A673 (cell line): ENCODE results near the gene CMBL. TPM values are rescaled to one million over a fixed set of nuclear protein-coding genes. Genes with fewer than 3 reads are reported as not detected.

Source experiments
- BruUV-seq: library from RNA; stranded (reverse); fragments of 400-500 nt; replicated peaks from 2 replicates; lab custom pipeline; 2021; lab: Mats Ljungman, UMichigan
- CTCF ChIA-PET: fragments of 300-600 bp; sonication (Branson Sonifier 250); formaldehyde crosslinking; loops from one replicate; lab custom pipeline; 2022; ENCODE audit warnings: antibody characterized with exemption; lab: Charles Lee
- POLR2A ChIA-PET: fragments of 300-600 bp; sonication (Branson Sonifier 250); formaldehyde crosslinking; loops from one replicate; lab custom pipeline; 2022; ENCODE audit warnings: antibody characterized with exemption; ENCODE audit not compliant: low non-redundant PET; lab: Charles Lee
- DNase-seq: peaks from one replicate; pipeline ENCODE4 v3.0.0-alpha.2; 2015; ENCODE audit warnings: low spot score
- H3K27ac ChIP-seq: fragments of 200-600 bp; sonication (generic); 2 replicates; pipeline ENCODE4 v1.5.1; 2016; ENCODE audit warnings: mixed run types, low read depth, mild to moderate bottlenecking, mixed read lengths, antibody characterized with exemption, low read length; ENCODE audit not compliant: poor library complexity, severe bottlenecking
- H3K27me3 ChIP-seq: fragments of 200-600 bp; sonication (generic); replicated peaks from 2 replicates; pipeline ENCODE4 v1.6.1; 2017; ENCODE audit warnings: mixed run types, low read depth, mild to moderate bottlenecking, mixed read lengths, antibody characterized with exemption, low read length; ENCODE audit not compliant: insufficient read depth, poor library complexity
- H3K36me3 ChIP-seq: fragments of 200-600 bp; sonication (generic); 2 replicates; pipeline ENCODE4 v1.6.1; 2016; ENCODE audit warnings: mixed run types, mild to moderate bottlenecking, mixed read lengths, antibody characterized with exemption, low read length; ENCODE audit not compliant: insufficient read depth, poor library complexity, severe bottlenecking
- H3K4me1 ChIP-seq: fragments of 200-600 bp; sonication (generic); 2 replicates; pipeline ENCODE4 v1.6.1; 2017; ENCODE audit warnings: mixed run types, mild to moderate bottlenecking, mixed read lengths, antibody characterized with exemption, low read length; ENCODE audit not compliant: insufficient read depth, poor library complexity, severe bottlenecking
- H3K4me3 ChIP-seq: fragments of 200-600 bp; sonication (generic); 2 replicates; pipeline ENCODE4 v1.5.1; 2016; ENCODE audit warnings: low read depth, mixed run types, mild to moderate bottlenecking, mixed read lengths, low read length; ENCODE audit not compliant: poor library complexity, severe bottlenecking
- H3K9me3 ChIP-seq: fragments of 200-600 bp; sonication (generic); 2 replicates; pipeline ENCODE4 v1.6.1; 2016; ENCODE audit warnings: mixed run types, low read depth, mild to moderate bottlenecking, mixed read lengths, antibody characterized with exemption, low read length; ENCODE audit not compliant: poor library complexity, severe bottlenecking
- EZH2 ChIP-seq: fragments of 200-600 bp; sonication (generic); IDR thresholded peaks from 2 replicates; pipeline ENCODE4 v1.6.1; 2017; ENCODE audit warnings: borderline replicate concordance, low read depth, mild to moderate bottlenecking, mixed read lengths, antibody characterized with exemption, low read length; ENCODE audit not compliant: poor library complexity, severe bottlenecking
- intact Hi-C: fragments of 100-400 bp; cut with micrococcal nuclease; formaldehyde crosslinking; loops from one replicate; pipeline ENCODE4 v1.10.0; 2022; ENCODE audit not compliant: unreplicated experiment
- total RNA-seq: library from RNA; stranded (reverse); gene quantifications from 2 replicates; pipeline ENCODE4 v1.2.3, GENCODE V29; 2021
- TF ChIP-seq, protein P1 (sequence below): fragments of 300-800, 200-600 bp; sonication (generic); conservative IDR thresholded peaks from 2 replicates; pipeline ENCODE4 v1.5.1; 2017; ENCODE audit warnings: low read depth, mild to moderate bottlenecking, antibody characterized with exemption, low read length, moderate library complexity, mixed read lengths

The CMBL gene
- total RNA-seq, 1 experiment from 2014 or later, result 17.2 TPM

DNA sequence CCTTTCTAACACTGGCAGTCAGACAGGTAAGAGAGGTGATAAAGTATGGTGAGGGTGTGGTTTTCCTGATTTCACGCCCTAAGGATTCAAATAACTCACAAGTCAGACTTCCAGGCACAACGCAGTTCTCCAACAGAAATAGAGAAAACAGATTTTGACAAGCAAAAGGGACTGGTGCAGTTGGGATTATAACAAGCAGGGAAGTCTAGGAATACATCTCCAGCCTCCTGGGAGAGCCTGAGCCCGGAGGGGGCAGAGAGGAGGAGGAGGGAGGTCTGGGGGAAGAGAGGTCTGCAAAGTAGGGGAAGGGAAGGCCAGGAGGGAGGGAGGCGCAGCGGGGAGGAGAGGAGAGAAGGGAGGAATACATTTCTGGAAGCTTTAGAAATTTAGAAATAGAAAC is 1.6 kb downstream of the CMBL start:
- DNase-seq, result no peak
- Histone ChIP-seq H3K4me3 (no peak overlapping the region), H3K27me3 (no peaks in the 10 kb centered on the region), H3K4me1 (peaks cover 4% of the 10 kb centered on the region), H3K36me3 (no peaks in the 10 kb centered on the region), H3K9me3 (no peaks in the 10 kb centered on the region), H3K27ac (no peak overlapping the region)
- POLR2A ChIA-PET, result no interaction called here
- TF ChIP-seq EZH2, result no peak
- TF ChIP-seq, protein P1, sequence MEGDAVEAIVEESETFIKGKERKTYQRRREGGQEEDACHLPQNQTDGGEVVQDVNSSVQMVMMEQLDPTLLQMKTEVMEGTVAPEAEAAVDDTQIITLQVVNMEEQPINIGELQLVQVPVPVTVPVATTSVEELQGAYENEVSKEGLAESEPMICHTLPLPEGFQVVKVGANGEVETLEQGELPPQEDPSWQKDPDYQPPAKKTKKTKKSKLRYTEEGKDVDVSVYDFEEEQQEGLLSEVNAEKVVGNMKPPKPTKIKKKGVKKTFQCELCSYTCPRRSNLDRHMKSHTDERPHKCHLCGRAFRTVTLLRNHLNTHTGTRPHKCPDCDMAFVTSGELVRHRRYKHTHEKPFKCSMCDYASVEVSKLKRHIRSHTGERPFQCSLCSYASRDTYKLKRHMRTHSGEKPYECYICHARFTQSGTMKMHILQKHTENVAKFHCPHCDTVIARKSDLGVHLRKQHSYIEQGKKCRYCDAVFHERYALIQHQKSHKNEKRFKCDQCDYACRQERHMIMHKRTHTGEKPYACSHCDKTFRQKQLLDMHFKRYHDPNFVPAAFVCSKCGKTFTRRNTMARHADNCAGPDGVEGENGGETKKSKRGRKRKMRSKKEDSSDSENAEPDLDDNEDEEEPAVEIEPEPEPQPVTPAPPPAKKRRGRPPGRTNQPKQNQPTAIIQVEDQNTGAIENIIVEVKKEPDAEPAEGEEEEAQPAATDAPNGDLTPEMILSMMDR, result no peak
- intact Hi-C loops, result no loop called here
- CTCF ChIA-PET, result no interaction called here
- BruUV-seq, result no TSS peak

DNA sequence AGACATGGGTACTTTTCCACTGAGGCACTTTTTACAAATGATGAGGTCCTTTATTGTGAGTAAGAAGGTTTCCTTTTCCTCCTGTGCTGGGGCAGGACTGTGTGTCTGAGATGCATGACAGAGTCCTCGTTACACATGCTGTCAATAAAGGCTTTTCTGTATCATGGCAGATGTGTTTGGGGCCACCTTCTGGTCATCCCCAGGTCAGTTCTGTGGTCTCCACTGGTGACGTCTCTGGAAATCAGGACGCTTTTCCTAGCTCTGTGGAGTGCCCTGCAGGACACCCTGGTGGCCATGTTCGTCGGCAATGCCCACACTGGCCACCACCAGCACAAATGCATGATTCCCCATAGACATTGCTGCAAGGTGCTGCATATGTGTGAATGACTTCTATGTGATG is 2.8 kb downstream of the CMBL start:
- TF ChIP-seq, protein P1, result no peak
- TF ChIP-seq EZH2, result no peak
- DNase-seq, result no peak
- no peak overlapping the region for H3K27ac ChIP-seq
- no peaks in the 10 kb centered on the region for H3K36me3 ChIP-seq
- intact Hi-C loops, result no loop called here
- peaks cover under 1% of the 10 kb centered on the region for H3K4me1 ChIP-seq
- ChIA-PET CTCF (no interaction called here), POLR2A (no interaction called here)
- H3K27me3 ChIP-seq, result no peaks in the 10 kb centered on the region
- no peak overlapping the region for H3K4me3 ChIP-seq
- no peaks in the 10 kb centered on the region for H3K9me3 ChIP-seq
- BruUV-seq, result no TSS peak

DNA sequence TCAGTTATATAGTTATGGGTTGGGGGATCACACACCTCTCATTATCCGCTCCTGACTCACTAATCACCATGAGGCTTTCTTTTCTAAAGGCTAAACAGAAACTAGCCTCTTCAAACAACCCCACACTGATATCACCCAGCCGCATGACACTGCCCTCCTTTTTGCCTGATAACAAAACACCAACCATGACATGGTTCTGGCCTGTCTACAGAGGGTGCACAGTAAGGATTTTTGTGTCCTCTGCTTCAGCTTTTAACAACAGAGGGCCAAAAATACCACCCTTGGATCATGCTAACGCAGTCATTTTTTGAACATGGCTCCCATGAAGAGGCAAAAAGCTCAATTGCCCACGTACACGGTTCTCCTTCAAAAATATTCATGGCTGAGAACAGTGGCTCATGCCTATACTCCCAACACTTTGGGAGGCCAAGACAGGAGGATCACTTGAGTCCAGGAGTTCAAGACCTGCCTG is 4.0 kb downstream of the CMBL start:
- ChIA-PET POLR2A (no interaction called here), CTCF (interaction anchor here (0.7 kb wide), 1 partner anchor 193 kb away, joined by 3 read pairs; no protein-coding TSS in a partner anchor)
- no peak for DNase-seq
- Histone ChIP-seq H3K27ac (no peak overlapping the region), H3K4me3 (no peak overlapping the region), H3K9me3 (no peaks in the 10 kb centered on the region), H3K4me1 (no peaks in the 10 kb centered on the region), H3K27me3 (no peaks in the 10 kb centered on the region), H3K36me3 (no peaks in the 10 kb centered on the region)
- intact Hi-C loops, result no loop called here
- no TSS peak for BruUV-seq
- TF ChIP-seq, protein P1, result no peak
- no peak for TF ChIP-seq EZH2
